ENCODE data around the gene HBG1.
"Not testable (repeated sequence)": the region's sequence is repeated elsewhere in the genome, so short reads cannot be mapped to it uniquely, and the experiment has no call there.

Gene HBG1

GRCh38 chr11:5277807-5278382 is 28.2 kb upstream of the HBG1 start:
- DNase-seq (ENCODE audit: low read depth): no peak

- no peak for DNase-seq (ENCODE audit: low read depth)
Observed at GRCh38 chr11:5276697-5277096, 27.0 kb upstream of the HBG1 start.

- no peak for DNase-seq (ENCODE audit: low read depth)
Observed at GRCh38 chr11:5275369-5276110, 25.9 kb upstream of the HBG1 start.

- no peak for DNase-seq (ENCODE audit: low read depth)
Observed at GRCh38 chr11:5274395-5274794, 24.7 kb upstream of the HBG1 start.

- DNase-seq (ENCODE audit: low read depth): no peak
Observed at GRCh38 chr11:5272395-5273017, 22.8 kb upstream of the HBG1 start.

- DNase-seq (ENCODE audit: low read depth): no peak
Observed at GRCh38 chr11:5269715-5270147, 20.1 kb upstream of the HBG1 start, which contains the start of gene HBE1. TSS of gene HBE1 (minus strand) at chr11:5269945. CDS start at chr11:5269890, 55 bp downstream.

GRCh38 chr11:5267033-5267563 is 17.4 kb upstream of the HBG1 start:
- no peak for DNase-seq (ENCODE audit: low read depth)

- DNase-seq (ENCODE audit: low read depth): no peak
Observed at GRCh38 chr11:5266609-5267008, 17.0 kb upstream of the HBG1 start.

- no peak for DNase-seq (ENCODE audit: low read depth)
Observed at GRCh38 chr11:5265832-5266231, 16.2 kb upstream of the HBG1 start.

GRCh38 chr11:5258543-5259262 is 9.0 kb upstream of the HBG1 start:
- DNase-seq (ENCODE audit: low read depth): no peak

- DNase-seq (ENCODE audit: low read depth): no peak
Observed at GRCh38 chr11:5257296-5257695, 7.6 kb upstream of the HBG1 start.

GRCh38 chr11:5254646-5255413 is 5.2 kb upstream of the HBG1 start, which contains the start of gene HBG2:
TSS of gene HBG2 (minus strand) at chr11:5254781. CDS start at chr11:5254728, 53 bp downstream.
- DNase-seq (ENCODE audit: low read depth): peak; percentile 32

GRCh38 chr11:5254023-5254422 is 4.4 kb upstream of the HBG1 start:
- not testable (repeated sequence) for DNase-seq (ENCODE audit: low read depth)

GRCh38 chr11:5253440-5253839 is 3.8 kb upstream of the HBG1 start:
- DNase-seq (ENCODE audit: low read depth): not testable (repeated sequence)

- DNase-seq (ENCODE audit: low read depth): no peak
Observed at GRCh38 chr11:5252919-5253265, 3.2 kb upstream of the HBG1 start.

- no peak for DNase-seq (ENCODE audit: low read depth)
Observed at GRCh38 chr11:5252192-5252918, 2.7 kb upstream of the HBG1 start.

GRCh38 chr11:5251746-5252145 is 2.1 kb upstream of the HBG1 start:
- DNase-seq (ENCODE audit: low read depth): no peak

- DNase-seq (ENCODE audit: low read depth): no peak
Observed at GRCh38 chr11:5250543-5251204, 1.0 kb upstream of the HBG1 start.

- not testable (repeated sequence) for DNase-seq (ENCODE audit: low read depth)
Observed at GRCh38 chr11:5248498-5248897, 1.2 kb downstream of the HBG1 start.

GRCh38 chr11:5247472-5248192 is 2.0 kb downstream of the HBG1 start:
- no peak for DNase-seq (ENCODE audit: low read depth)

All from fibroblast of gingiva (primary cell).